Activated T-cell treated with anti-CD3 and anti-CD28 coated beads, Interleukin-2, amount 50 U/mL, for 4 hours (primary cell): ENCODE measurements around the gene BCS1L. TPM values are rescaled to one million over a fixed set of nuclear protein-coding genes. Genes with fewer than 3 reads are reported as not detected.
A peak's percentile ranks its signal among the peaks of the same experiment; 100 is the strongest.
"Not testable (repeated sequence)": the region's sequence is repeated elsewhere in the genome, so short reads cannot be mapped to it uniquely, and the experiment has no call there.

ENCODE experiments used
- ATAC-seq, 2 donors: fragments of 200-7000 bp; cut with Tn5 transposase; one replicate each; pipeline ENCODE4 v1.10.0; 2021
- DNase-seq: peaks from one replicate; pipeline ENCODE4 v3.0.0-alpha.2; 2020
- H3K27me3 Mint-ChIP-seq: one replicate; pipeline ENCODE4 v1.8.0; 2021; ENCODE audit warnings: low read depth, mixed read lengths
- H3K36me3 Mint-ChIP-seq: one replicate; pipeline ENCODE4 v1.8.0; 2022; ENCODE audit warnings: mixed read lengths; ENCODE audit not compliant: insufficient read depth
- H3K4me1 Mint-ChIP-seq: one replicate; pipeline ENCODE4 v1.8.0; 2021; ENCODE audit warnings: low read depth, mixed read lengths
- H3K4me3 Mint-ChIP-seq: one replicate; pipeline ENCODE4 v1.8.0; 2021; ENCODE audit warnings: mild to moderate bottlenecking, moderate library complexity, mixed read lengths
- H3K9me3 Mint-ChIP-seq: one replicate; pipeline ENCODE4 v1.8.0; 2021; ENCODE audit warnings: mixed read lengths
- total RNA-seq, 3 donors: library from RNA; stranded (reverse); gene quantifications; one replicate each; pipeline ENCODE4 v1.2.1, GENCODE V29; 2021

BCS1L gene
- total RNA-seq, 3 donors from 2014 or later, result 94.1 to 106 (median 97.4) TPM

DNA sequence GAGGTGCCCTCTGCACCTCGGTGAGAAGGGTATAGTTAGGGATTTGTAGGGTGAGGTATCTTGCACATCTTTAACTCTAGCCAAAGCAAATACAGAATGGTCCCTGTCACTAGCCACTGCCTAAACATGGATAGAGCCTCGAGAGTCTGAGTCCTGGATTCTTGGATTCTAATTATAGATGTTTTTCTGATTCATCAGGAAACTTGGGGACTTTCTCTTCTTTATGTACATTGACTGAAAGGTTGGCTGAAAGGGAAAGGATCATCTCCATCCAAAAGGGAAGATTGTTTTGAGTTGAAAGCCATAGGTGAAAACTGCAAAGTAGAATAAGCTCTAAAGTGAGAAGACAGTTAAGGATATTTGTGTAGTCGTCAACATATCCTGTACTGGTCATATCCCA is 20.6 kb downstream of the BCS1L start:
- Mint-ChIP-seq H3K36me3 (peaks cover 9% of the 10 kb centered on the region), H3K9me3 (no peaks in the 10 kb centered on the region)

DNA sequence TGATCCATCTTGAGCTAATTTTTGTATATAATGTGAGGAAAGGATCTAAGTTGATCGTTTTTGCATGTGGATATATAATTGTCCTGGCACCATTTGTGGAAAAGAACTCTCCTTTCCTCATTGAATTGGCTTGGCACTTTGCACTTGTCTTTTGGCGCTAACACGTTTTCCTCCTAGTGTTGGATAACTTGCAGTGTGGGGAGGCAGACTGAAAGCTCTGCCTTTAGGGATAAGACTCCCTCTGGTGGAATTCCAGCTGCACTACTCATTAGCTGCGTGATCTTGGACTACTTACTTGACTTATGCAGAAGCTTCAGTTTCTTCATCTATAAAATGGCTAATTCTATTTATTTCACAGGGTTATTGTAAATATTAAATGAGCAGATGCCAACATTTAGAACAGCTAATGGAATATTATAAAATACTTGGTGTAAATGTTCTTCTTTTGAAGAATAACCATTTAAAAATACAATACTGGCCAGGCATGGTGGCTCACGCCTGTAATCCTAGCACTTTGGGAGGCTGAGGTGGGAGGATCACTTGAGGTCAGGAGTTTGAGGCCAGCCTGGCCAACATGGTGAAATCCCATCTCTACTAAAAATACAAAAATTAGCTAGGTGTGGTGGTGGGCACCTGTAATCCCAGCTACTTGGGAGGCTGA is 28.0 kb downstream of the BCS1L start:
- not testable (repeated sequence) for H3K9me3 Mint-ChIP-seq, H3K4me3 Mint-ChIP-seq, H3K27me3 Mint-ChIP-seq, DNase-seq, H3K4me1 Mint-ChIP-seq
- peak; percentile 78 to 80 for ATAC-seq
- H3K36me3 Mint-ChIP-seq, result peaks cover 24% of the 10 kb centered on the region

More for the DNA sequence above, 20.6 kb downstream of the BCS1L start:
- Mint-ChIP-seq H3K4me3 (no peak overlapping the region), H3K4me1 (no peaks in the 10 kb centered on the region), H3K27me3 (no peaks in the 10 kb centered on the region)
- DNase-seq (no peak), ATAC-seq (no peak)

DNA sequence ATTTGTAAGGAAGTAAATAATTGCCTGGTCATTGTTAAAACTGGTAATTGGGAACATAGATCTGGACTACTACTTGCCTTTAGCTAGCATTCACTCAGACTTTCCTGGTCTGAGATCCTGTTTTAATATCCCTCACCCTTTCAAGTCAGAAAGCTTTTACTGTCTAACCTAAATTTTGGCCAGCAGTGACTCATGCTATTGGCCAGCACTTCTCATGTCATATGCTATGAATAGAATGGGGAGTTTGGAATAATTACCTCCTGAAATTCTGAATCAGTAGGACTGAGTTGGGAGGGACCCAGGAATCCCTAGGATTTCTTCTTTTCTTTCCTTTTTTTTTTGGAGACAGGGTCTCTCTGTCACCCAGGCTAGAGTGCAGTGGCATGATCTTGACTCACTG is 31.8 kb downstream of the BCS1L start:
- no peak for ATAC-seq
- H3K27me3 Mint-ChIP-seq, result no peaks in the 10 kb centered on the region
- H3K36me3 Mint-ChIP-seq, result peaks cover 27% of the 10 kb centered on the region

DNA sequence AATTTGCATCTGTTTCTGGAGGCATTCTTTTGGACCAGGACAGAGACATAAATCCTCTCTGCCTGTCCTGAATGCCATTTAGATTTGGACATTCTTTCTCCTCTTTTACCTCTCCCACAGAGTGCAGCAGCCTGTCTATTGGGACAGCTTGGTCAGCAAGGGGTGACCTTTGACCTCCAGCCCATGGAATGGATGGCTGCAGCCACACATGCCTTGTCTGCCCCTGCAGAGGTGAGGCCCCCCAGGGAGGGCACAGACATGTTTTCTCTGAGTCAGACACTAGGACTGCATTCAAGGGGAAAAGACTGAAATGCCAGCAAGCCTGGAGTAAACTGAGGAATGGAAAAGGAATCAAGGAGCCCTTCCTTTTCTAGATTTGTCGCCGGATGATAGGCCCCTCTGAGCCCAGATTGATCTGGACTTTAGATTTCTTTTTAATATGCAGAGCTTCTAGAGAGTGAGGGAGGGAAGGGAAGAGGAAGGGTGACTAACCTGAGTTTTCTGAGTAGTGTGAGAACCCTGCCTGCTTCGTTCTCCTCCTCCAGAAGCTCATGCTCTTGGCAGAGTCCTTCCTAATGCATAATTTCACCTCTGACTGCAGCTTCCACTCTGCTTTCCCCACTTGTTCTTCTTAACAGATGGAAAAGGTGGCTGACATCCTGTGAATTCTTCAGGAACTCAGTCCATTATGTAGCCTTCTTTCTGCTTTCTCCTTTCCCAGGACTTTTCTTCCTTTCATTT is 35.1 kb downstream of the BCS1L start:
- Mint-ChIP-seq H3K36me3 (peaks cover 27% of the 10 kb centered on the region), H3K27me3 (no peaks in the 10 kb centered on the region), H3K4me1 (no peaks in the 10 kb centered on the region), H3K9me3 (no peaks in the 10 kb centered on the region), H3K4me3 (no peak overlapping the region)
- ATAC-seq (no peak), DNase-seq (no peak)

More for the DNA sequence above, 31.8 kb downstream of the BCS1L start:
- Mint-ChIP-seq H3K9me3 (no peaks in the 10 kb centered on the region), H3K4me3 (no peak overlapping the region), H3K4me1 (no peaks in the 10 kb centered on the region)
- DNase-seq, result no peak

DNA sequence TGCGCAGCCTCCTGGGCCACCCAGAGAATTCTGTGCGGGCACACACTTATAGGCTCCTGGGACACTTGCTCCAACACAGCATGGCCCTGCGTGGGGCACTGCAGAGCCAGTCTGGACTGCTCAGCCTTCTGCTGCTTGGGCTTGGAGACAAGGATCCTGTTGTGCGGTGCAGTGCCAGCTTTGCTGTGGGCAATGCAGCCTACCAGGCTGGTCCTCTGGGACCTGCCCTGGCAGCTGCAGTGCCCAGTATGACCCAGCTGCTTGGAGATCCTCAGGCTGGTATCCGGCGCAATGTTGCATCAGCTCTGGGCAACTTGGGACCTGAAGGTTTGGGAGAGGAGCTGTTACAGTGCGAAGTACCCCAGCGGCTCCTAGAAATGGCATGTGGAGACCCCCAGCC is 39.4 kb downstream of the BCS1L start:
- Mint-ChIP-seq H3K4me3 (no peak overlapping the region), H3K9me3 (no peaks in the 10 kb centered on the region), H3K36me3 (peaks cover 16% of the 10 kb centered on the region), H3K4me1 (no peaks in the 10 kb centered on the region), H3K27me3 (no peaks in the 10 kb centered on the region)
- no peak for DNase-seq
- ATAC-seq, result no peak

DNA sequence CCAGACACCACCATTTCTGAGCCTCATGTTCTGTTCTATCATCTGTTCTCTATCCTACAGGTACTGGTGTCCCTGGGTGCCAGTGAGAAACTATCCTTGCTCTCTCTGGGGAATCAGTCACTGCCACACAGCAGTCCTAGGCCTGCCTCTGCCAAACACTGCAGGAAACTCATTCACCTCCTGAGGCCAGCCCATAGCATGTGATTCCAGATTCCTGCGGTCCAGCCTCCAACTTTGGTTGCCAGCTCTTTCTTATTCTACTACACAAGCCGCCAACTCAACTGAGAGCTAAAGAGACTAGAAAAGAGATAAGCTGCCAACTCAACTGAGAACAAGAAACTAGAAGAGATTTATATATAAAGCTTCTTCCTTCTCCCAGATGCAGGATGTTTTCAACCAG is 42.3 kb downstream of the BCS1L start:
- peaks cover 6% of the 10 kb centered on the region for H3K27me3 Mint-ChIP-seq
- H3K9me3 Mint-ChIP-seq, result no peaks in the 10 kb centered on the region
- H3K4me1 Mint-ChIP-seq, result no peaks in the 10 kb centered on the region
- DNase-seq (no peak), ATAC-seq (no peak)
- peaks cover 11% of the 10 kb centered on the region for H3K36me3 Mint-ChIP-seq
- no peak overlapping the region for H3K4me3 Mint-ChIP-seq

DNA sequence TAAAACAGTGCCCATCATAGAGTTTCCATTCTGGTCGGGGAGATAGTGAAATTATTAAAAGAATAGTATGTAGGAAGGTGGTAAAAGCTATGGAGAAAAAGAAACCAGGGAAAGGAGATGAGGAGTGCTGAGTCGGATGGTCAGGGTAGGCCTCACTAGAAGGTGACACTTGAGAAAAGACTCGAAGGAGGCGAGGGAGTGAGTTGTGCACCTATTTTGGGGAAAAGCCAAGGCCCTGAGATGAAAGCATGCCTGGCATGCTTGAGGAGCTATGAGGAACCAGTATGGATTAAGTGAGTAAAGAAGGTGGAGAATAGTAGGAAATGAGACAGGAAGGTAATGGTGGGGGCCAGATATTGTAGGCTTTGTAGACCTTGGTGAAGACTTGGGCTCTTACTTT is 43.9 kb downstream of the BCS1L start:
- no peak for DNase-seq
- Mint-ChIP-seq H3K4me1 (no peaks in the 10 kb centered on the region), H3K36me3 (peaks cover 11% of the 10 kb centered on the region), H3K4me3 (no peak overlapping the region), H3K9me3 (no peaks in the 10 kb centered on the region), H3K27me3 (peaks cover 10% of the 10 kb centered on the region)
- no peak for ATAC-seq

DNA sequence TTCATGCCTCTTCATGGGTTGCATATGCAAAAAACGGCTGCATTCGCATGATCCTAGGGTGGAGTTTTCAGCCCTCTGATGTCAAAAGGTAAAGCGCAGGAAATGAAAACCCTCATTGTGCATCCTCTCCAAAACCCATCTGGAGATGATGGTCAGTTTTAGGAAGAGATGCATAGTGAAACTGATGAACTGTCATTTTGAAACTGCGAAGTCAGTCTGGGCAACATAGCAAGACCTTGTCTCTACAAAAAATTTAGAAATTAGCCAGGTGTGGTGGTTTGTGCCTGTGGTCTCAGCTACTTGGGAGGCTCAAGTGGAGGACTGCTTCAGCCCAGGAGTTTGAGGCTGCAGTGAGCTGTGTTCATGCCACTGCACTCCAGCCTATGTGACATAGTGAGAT is 48.6 kb downstream of the BCS1L start:
- Mint-ChIP-seq H3K9me3 (no peaks in the 10 kb centered on the region), H3K27me3 (peaks cover 10% of the 10 kb centered on the region), H3K4me3 (no peak overlapping the region), H3K4me1 (peaks cover 8% of the 10 kb centered on the region), H3K36me3 (no peaks in the 10 kb centered on the region)
- ATAC-seq, result no peak
- DNase-seq, result no peak

DNA sequence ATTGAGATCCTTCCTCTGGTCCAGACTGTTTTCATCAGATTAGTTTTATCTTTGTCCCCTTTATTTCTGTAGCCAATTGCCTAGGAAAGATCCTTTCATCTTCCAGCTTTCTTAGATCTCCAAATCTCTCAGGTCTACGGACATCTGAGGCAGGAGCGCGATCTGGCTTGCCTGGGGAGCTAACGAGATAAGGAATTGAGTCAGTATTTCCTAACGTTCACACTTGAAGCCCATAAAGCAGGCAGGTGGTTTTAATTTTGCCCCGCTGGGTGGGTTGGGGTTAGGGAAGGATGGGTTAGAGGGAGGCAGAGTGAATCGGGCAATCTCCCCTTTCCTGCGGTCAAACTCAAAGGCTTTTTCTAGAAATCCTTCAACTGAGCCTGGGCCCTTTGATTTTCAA is 50.4 kb downstream of the BCS1L start:
- peaks cover 14% of the 10 kb centered on the region for H3K4me1 Mint-ChIP-seq
- peaks cover 10% of the 10 kb centered on the region for H3K27me3 Mint-ChIP-seq
- H3K36me3 Mint-ChIP-seq, result peaks cover 7% of the 10 kb centered on the region
- peak overlapping the region; percentile 94 for H3K4me3 Mint-ChIP-seq
- DNase-seq (no peak), ATAC-seq (no peak)
- H3K9me3 Mint-ChIP-seq, result no peaks in the 10 kb centered on the region

DNA sequence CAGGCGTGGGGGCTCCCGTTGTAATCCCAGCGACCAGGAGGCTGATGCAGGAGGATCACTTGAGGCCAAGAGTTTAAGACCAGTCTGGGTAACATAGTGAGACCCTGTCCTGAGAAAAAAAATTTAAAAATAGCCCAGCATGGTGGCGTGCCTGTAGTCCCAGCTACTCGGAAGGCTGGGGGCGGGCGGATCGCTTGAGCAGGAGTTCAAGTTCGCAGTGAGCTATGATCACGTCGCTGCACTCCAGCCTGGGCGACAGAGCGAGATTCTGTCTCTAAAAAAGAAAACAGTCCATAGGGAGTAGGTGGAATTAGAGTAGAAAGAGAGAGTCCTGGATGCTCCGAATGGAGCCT is 50.8 kb downstream of the BCS1L start:
- ATAC-seq (no peak), DNase-seq (no peak)
- Mint-ChIP-seq H3K36me3 (peaks cover 7% of the 10 kb centered on the region), H3K9me3 (no peaks in the 10 kb centered on the region), H3K4me3 (peak overlapping the region; percentile 94), H3K27me3 (peaks cover 10% of the 10 kb centered on the region), H3K4me1 (peaks cover 14% of the 10 kb centered on the region)

DNA sequence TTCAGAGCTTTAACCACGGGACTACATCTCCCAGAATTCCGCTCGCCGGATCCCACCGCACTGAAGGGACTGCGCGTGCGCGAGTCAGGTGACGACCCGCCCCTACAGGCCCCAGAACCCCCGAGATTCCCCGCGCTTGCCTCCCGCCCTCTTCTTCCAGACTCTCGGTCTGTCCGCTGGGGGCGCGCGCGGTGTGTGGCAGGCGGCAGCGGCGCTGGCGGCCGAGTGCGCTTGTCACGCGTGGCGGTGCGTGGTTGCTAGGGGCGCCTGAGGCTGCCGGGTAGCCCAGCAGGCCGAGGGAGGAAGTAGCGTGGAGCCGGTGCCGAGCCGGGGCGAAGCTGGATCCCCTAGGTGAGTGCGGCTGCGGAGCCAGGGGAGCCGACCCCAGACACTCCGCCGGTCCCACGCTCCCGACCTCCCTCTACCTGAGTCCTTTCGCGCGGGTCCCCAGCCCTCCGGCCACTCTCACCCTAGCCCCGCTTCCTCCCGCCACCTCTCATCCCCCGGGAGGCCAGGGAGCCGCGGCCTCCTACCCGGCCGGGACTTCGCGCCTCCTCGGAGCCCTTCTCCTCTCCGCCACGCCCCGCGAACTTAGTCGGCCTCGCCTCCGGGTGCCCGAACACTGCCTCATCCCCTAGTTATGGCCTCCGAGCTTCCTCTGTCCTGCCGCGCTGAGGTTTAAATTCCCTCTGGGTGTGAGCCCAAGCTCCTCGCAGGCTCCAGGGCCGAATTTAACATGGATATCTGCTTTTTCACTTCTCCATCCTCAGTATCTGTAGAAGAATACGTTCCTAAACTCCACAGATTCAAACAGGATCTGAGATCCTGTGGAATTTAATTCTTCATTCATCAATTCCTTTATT is 51.4 kb downstream of the BCS1L start, which contains the start of gene TTLL4:
Gene TTLL4, plus strand, starts transcription at position 149 of the 863 bp plus-strand sequence. CDS start 26,842 bp downstream, outside the sequence.
- Mint-ChIP-seq H3K36me3 (peaks cover 8% of the 10 kb centered on the region), H3K9me3 (no peaks in the 10 kb centered on the region), H3K4me1 (peaks cover 14% of the 10 kb centered on the region), H3K27me3 (peaks cover 10% of the 10 kb centered on the region), H3K4me3 (peak within 1 kb of the TSS; percentile 94)
- peak; percentile 98 for DNase-seq
- ATAC-seq, result peak; percentile 98 to 99

DNA sequence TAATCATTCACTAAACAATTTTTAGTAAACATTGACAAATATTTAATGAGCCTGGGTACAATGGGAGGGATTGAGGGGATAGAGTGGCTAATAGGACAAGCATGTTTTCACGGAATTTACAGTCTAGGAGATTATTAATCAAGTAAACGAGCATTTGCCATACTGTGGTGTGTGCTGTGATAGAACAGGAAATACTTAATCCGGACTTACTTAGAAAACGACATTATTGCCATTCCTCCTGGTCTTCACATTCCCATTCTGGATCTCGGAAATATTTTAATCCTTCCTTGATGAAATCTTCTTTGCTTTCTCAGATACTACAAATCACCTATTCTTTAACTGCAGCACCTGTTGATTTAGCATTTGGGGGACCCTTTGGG is 52.1 kb downstream of the BCS1L start:
- DNase-seq, result no peak
- H3K4me1 Mint-ChIP-seq, result peaks cover 14% of the 10 kb centered on the region

More for the DNA sequence above, 52.1 kb downstream of the BCS1L start:
- ATAC-seq, result no peak
- peaks cover 6% of the 10 kb centered on the region for H3K27me3 Mint-ChIP-seq
- peaks cover 11% of the 10 kb centered on the region for H3K36me3 Mint-ChIP-seq
- peak overlapping the region; percentile 94 for H3K4me3 Mint-ChIP-seq
- H3K9me3 Mint-ChIP-seq, result no peaks in the 10 kb centered on the region
